ENCODE results near the gene NECTIN1.

NECTIN1 gene

GRCh38 chr11:119681361-119681910 is 47.6 kb downstream of the NECTIN1 start:
- CTCF ChIA-PET, result interaction anchor here (1.4 to 6.6 kb wide), 2 partner anchors 48 to 427 kb away, joined by 5 to 47 read pairs; partner anchors contain the start of gene NECTIN1
- DNase-seq (ENCODE audit: extremely low spot score), result no peak
- TF ChIP-seq CTCF (IDR thresholded peaks at IDR 0.05; ENCODE audit: control extremely low read depth, extremely low read depth, low read depth, missing control alignments), result no peak
- POLR2A ChIA-PET, result no interaction called here

- CTCF ChIA-PET, result interaction anchor here (0.8 to 6.6 kb wide), 3 partner anchors 12 to 428 kb away, joined by 3 to 47 read pairs (median 5); partner anchors contain the start of gene NECTIN1
- POLR2A ChIA-PET, result no interaction called here
- no peak for TF ChIP-seq CTCF (IDR thresholded peaks at IDR 0.05; ENCODE audit: control extremely low read depth, extremely low read depth, low read depth, missing control alignments)
- no peak for DNase-seq (ENCODE audit: extremely low spot score)
Observed at GRCh38 chr11:119680541-119681360, 48.2 kb downstream of the NECTIN1 start.

- POLR2A ChIA-PET, result no interaction called here
- TF ChIP-seq CTCF (IDR thresholded peaks at IDR 0.05; ENCODE audit: control extremely low read depth, extremely low read depth, low read depth, missing control alignments), result no peak
- CTCF ChIA-PET, result interaction anchor here (1.1 to 6.6 kb wide), 2 partner anchors 16 to 50 kb away, joined by 3 to 47 read pairs; partner anchors contain the start of gene NECTIN1
- no peak for DNase-seq (ENCODE audit: extremely low spot score)
Observed at GRCh38 chr11:119679346-119679745, 49.7 kb downstream of the NECTIN1 start.

- no peak for DNase-seq (ENCODE audit: extremely low spot score)
- CTCF ChIA-PET, result interaction anchor here (6.6 kb wide), 1 partner anchor 51 kb away, joined by 47 read pairs; the partner anchor contains the start of gene NECTIN1
- no peak for TF ChIP-seq CTCF (IDR thresholded peaks at IDR 0.05; ENCODE audit: control extremely low read depth, extremely low read depth, low read depth, missing control alignments)
- POLR2A ChIA-PET, result no interaction called here
Observed at GRCh38 chr11:119678351-119678750, 50.6 kb downstream of the NECTIN1 start.

GRCh38 chr11:119677840-119678239 is 51.2 kb downstream of the NECTIN1 start:
- DNase-seq (ENCODE audit: extremely low spot score), result no peak
- TF ChIP-seq CTCF (IDR thresholded peaks at IDR 0.05; ENCODE audit: control extremely low read depth, extremely low read depth, low read depth, missing control alignments), result no peak
- POLR2A ChIA-PET, result no interaction called here
- CTCF ChIA-PET, result interaction anchor here (5.1 to 6.6 kb wide), 2 partner anchors 15 to 52 kb away, joined by 42 to 47 read pairs; partner anchors contain the start of gene NECTIN1

- POLR2A ChIA-PET, result no interaction called here
- no peak for DNase-seq (ENCODE audit: extremely low spot score)
- no peak for TF ChIP-seq CTCF (IDR thresholded peaks at IDR 0.05; ENCODE audit: control extremely low read depth, extremely low read depth, low read depth, missing control alignments)
- CTCF ChIA-PET, result interaction anchor here (0.8 to 5.6 kb wide), 4 partner anchors 16 to 53 kb away, joined by 3 to 68 read pairs (median 22); partner anchors contain the start of gene NECTIN1
Observed at GRCh38 chr11:119676461-119677020, 52.5 kb downstream of the NECTIN1 start.

Measured in GM10248 (cell line).